Measurements from ENCODE around the gene TMPRSS3.

- TF ChIP-seq POLR2A (IDR thresholded peaks at IDR 0.05) (no peak), POLR2AphosphoS5 (IDR thresholded peaks at IDR 0.05) (no peak)
- TF ChIP-seq, protein P1, sequence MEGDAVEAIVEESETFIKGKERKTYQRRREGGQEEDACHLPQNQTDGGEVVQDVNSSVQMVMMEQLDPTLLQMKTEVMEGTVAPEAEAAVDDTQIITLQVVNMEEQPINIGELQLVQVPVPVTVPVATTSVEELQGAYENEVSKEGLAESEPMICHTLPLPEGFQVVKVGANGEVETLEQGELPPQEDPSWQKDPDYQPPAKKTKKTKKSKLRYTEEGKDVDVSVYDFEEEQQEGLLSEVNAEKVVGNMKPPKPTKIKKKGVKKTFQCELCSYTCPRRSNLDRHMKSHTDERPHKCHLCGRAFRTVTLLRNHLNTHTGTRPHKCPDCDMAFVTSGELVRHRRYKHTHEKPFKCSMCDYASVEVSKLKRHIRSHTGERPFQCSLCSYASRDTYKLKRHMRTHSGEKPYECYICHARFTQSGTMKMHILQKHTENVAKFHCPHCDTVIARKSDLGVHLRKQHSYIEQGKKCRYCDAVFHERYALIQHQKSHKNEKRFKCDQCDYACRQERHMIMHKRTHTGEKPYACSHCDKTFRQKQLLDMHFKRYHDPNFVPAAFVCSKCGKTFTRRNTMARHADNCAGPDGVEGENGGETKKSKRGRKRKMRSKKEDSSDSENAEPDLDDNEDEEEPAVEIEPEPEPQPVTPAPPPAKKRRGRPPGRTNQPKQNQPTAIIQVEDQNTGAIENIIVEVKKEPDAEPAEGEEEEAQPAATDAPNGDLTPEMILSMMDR (IDR thresholded peaks at IDR 0.05) = no peak
Measured at GRCh38 chr21:42357307-42357706, 38.5 kb downstream of the TMPRSS3 start.
